H1 (cell line): ENCODE measurements around the gene GRIN3A. TPM values are rescaled to one million over a fixed set of nuclear protein-coding genes. Genes with fewer than 3 reads are reported as not detected.

Experiments used
- polyA plus RNA-seq, 7 experiments: library from polyadenylated mRNA; depleted of rRNA in 3 of 7; stranded (reverse) in 5 of 7; unstranded in 2 of 7; fragments of >200 nt in 5 of 7; fragments of 200-250 nt in 2 of 7; gene quantifications; 1 replicate in 5 of 7; 2 replicates in 1 of 7; 4 replicates in 1 of 7; pipeline versions ENCODE4 v1.2.1 to v1.2.3, GENCODE V29; 2011 to 2013; ENCODE audit warnings: missing spikeins in 2 of 7, mixed read lengths in 2 of 7
- total RNA-seq: library from RNA; stranded (reverse); fragmentation: NEBNext Ultra II Directional; extraction: Animal tissue kit (Norgen Biotek cat#: 25700); gene quantifications from 2 replicates; pipeline ENCODE4 v1.2.1, GENCODE V29; 2021

The GRIN3A gene
- total and polyA plus RNA-seq, 2 of the 8 experiments (the other 6 are each of a cell fraction or from before 2014, with no cell fraction given): 0.04 TPM; not detected in 1

Other genes starting within 250 kb of the GRIN3A start
- gene RNF20, start 204.8 kb downstream of the GRIN3A start, total RNA-seq: 61.9 and 65.2 TPM in 2 replicates
- gene RNF20, start 204.8 kb downstream of the GRIN3A start, polyA plus RNA-seq (2011; rRNA removed): 7.3 and 9.4 TPM in 2 replicates
- gene PPP3R2, start 143.7 kb downstream of the GRIN3A start, total RNA-seq: not detected in 2 replicates
- not detected in 2 replicates for gene PPP3R2, start 143.7 kb downstream of the GRIN3A start, polyA plus RNA-seq (2011; rRNA removed)